Suprapubic skin (tissue), 4 donors: ENCODE measurements around the gene MFAP4.

Source experiments
- CTCF ChIP-seq, 2 donors: fragments of 200-600 bp in 1 of 2; fragments of 450-650 bp in 1 of 2; sonication (generic) in 1 of 2; IDR thresholded peaks; one replicate each; pipeline ENCODE4 v1.5.1; 2016 to 2019; ENCODE audit warnings: antibody characterized with exemption in 2 of 2, mild to moderate bottlenecking in 1 of 2, moderate library complexity in 1 of 2
- EP300 ChIP-seq: sonication (generic); formaldehyde crosslinking; IDR thresholded peaks from one replicate; pipeline ENCODE4 v1.6.1; 2017; ENCODE audit warnings: antibody characterized with exemption
- POLR2A ChIP-seq, 2 donors: fragments of 450-650 bp; IDR thresholded peaks; one replicate each; pipeline ENCODE4 v1.6.1; 2017; ENCODE audit warnings: antibody characterized with exemption in 2 of 2, mild to moderate bottlenecking in 2 of 2, moderate library complexity in 2 of 2
- POLR2AphosphoS5 ChIP-seq, 3 donors: sonication (generic); formaldehyde crosslinking; IDR thresholded peaks; one replicate each; pipeline ENCODE4 v1.6.1; 2017; ENCODE audit warnings: antibody characterized with exemption in 3 of 3

DNA sequence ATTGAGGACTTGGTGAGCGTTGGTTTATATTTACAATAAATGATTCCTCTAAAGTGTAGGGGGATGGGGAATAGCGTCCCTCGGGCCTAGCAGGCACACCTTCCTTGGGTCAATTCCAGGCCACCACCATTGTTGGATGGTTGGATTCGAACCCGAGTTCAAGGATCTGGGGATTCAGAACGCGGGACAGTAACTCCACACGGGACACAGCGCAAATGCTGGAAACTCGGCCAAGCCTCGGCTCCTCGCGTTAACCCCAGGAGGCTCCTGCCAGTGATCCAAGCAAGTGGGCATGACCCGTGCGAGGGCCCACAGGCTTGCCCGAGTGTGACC is 25.1 kb downstream of the MFAP4 start:
- TF ChIP-seq EP300 (no peak), CTCF (IDR thresholded peaks at IDR 0.05) (no peak), POLR2A (IDR thresholded peaks at IDR 0.05) (no peak), POLR2AphosphoS5 (IDR thresholded peaks at IDR 0.05) (no peak)
